H1 (cell line): ENCODE results near the gene TMEM236. TPM values are rescaled to one million over a fixed set of nuclear protein-coding genes. Genes with fewer than 3 reads are reported as not detected.
A peak's percentile ranks its signal among the peaks of the same experiment; 100 is the strongest.

Source experiments
- CTCF ChIA-PET: fragments of 300-600 bp; sonication (Branson Sonifier 250); formaldehyde crosslinking; loops from one replicate; lab custom pipeline; 2021; ENCODE audit not compliant: partially characterized antibody; lab: Charles Lee
- POLR2A ChIA-PET: fragments of 300-600 bp; sonication (Branson Sonifier 250); formaldehyde crosslinking; loops from one replicate; lab custom pipeline; 2021; ENCODE audit warnings: inconsistent platforms; ENCODE audit not compliant: partially characterized antibody; lab: Charles Lee
- DNase-seq, 2 experiments: peaks; one replicate each; pipeline versions ENCODE4 v3.0.0 to v3.0.0-alpha.2; 2010 to 2022; ENCODE audit warnings: low spot score in 2 of 2, low read depth in 1 of 2, mixed read lengths in 1 of 2
- FAIRE-seq: peaks from 2 replicates; lab custom pipeline; 2011; peaks lifted over from hg19 to GRCh38; lab: Jason Lieb, UNC
- H2AFZ ChIP-seq: 2 replicates; pipeline ENCODE4 v1.8.1; 2012; ENCODE audit warnings: low read length, inconsistent platforms
- H2AK5ac ChIP-seq: 2 replicates; pipeline ENCODE4 v1.6.1; 2013; ENCODE audit warnings: low read depth, low read length
- H2BK120ac ChIP-seq: replicated peaks from 2 replicates; pipeline ENCODE3; 2013; ENCODE audit warnings: low read depth, low read length, inconsistent platforms
- H2BK12ac ChIP-seq: 2 replicates; pipeline ENCODE4 v1.6.1; 2013; ENCODE audit warnings: low read depth, low read length
- H2BK15ac ChIP-seq: 2 replicates; pipeline ENCODE4 v1.6.1; 2013; ENCODE audit warnings: low read length
- H2BK20ac ChIP-seq: 2 replicates; pipeline ENCODE4 v1.6.1; 2013; ENCODE audit warnings: low read length
- H2BK5ac ChIP-seq: 2 replicates; pipeline ENCODE4 v1.6.1; 2013; ENCODE audit warnings: low read depth, low read length
- H3K14ac ChIP-seq: 2 replicates; pipeline ENCODE4 v1.6.1; 2013; ENCODE audit warnings: inconsistent platforms; ENCODE audit not compliant: insufficient read length
- H3K18ac ChIP-seq: 2 replicates; pipeline ENCODE4 v1.6.1; 2013; ENCODE audit warnings: low read length; ENCODE audit errors: extremely low read depth
- H3K23ac ChIP-seq: 2 replicates; pipeline ENCODE4 v1.6.1; 2013; ENCODE audit warnings: inconsistent platforms; ENCODE audit not compliant: insufficient read length
- H3K23me2 ChIP-seq: 2 replicates; pipeline ENCODE4 v1.6.1; 2013; ENCODE audit warnings: low read depth, low read length
- H3K27ac ChIP-seq: 2 replicates; pipeline ENCODE4 v1.6.1; 2011; ENCODE audit warnings: low read depth, low read length, inconsistent platforms
- H3K27me3 ChIP-seq, 4 experiments: replicated peaks in 1 of 4; 1 replicate in 1 of 4; 2 replicates in 3 of 4; pipeline versions ENCODE4 v1.6.1 to v1.8.1; 2011 to 2013; ENCODE audit warnings: low read length in 3 of 4, mild to moderate bottlenecking in 3 of 4, inconsistent platforms in 2 of 4, mixed read lengths in 2 of 4, moderate library complexity in 1 of 4; ENCODE audit not compliant: control insufficient read depth in 3 of 4, insufficient read depth in 3 of 4; ENCODE audit errors: extremely low read depth in 1 of 4
- H3K36me3 ChIP-seq, 4 experiments: 2 replicates each; pipeline versions ENCODE4 v1.6.1 to v1.8.1; 2011 to 2013; ENCODE audit warnings: mild to moderate bottlenecking in 4 of 4, low read length in 3 of 4, moderate library complexity in 2 of 4, control low read depth in 1 of 4, inconsistent platforms in 1 of 4; ENCODE audit not compliant: insufficient read depth in 4 of 4, control insufficient read depth in 2 of 4
- H3K4ac ChIP-seq: replicated peaks from 2 replicates; pipeline ENCODE3; 2013; ENCODE audit warnings: low read length, low read depth, mixed read lengths, inconsistent platforms; ENCODE audit not compliant: insufficient read length
- H3K4me1 ChIP-seq, 4 experiments: replicated peaks in 1 of 4; 1 replicate in 1 of 4; 2 replicates in 3 of 4; pipeline versions ENCODE4 v1.6.1 to v1.8.1; 2011 to 2013; ENCODE audit warnings: low read length in 3 of 4, inconsistent platforms in 2 of 4, mixed read lengths in 1 of 4; ENCODE audit not compliant: insufficient read depth in 4 of 4, control insufficient read depth in 3 of 4
- H3K4me2 ChIP-seq, 2 experiments: 2 replicates each; pipeline versions ENCODE4 v1.6.1 to v1.8.1; 2011 to 2013; ENCODE audit warnings: low read depth in 2 of 2, low read length in 2 of 2, control low read depth in 1 of 2, inconsistent platforms in 1 of 2, mild to moderate bottlenecking in 1 of 2; ENCODE audit not compliant: insufficient read depth in 1 of 2
- H3K4me3 ChIP-seq, 4 experiments: fragments of 200-600, 300-600 bp in 1 of 4; sonication (generic), shearing (Covaris generic), sonication (Bioruptor Twin) in 1 of 4; 2 replicates each; pipeline versions ENCODE4 v1.5.1 to v1.8.1; 2011 to 2016; ENCODE audit warnings: low read length in 4 of 4, low read depth in 3 of 4, control low read depth in 2 of 4, inconsistent platforms in 2 of 4, mild to moderate bottlenecking in 2 of 4, mixed read lengths in 1 of 4, moderate library complexity in 1 of 4; ENCODE audit not compliant: insufficient read depth in 2 of 4; ENCODE audit errors: extremely low read depth in 1 of 4
- H3K56ac ChIP-seq: replicated peaks from 2 replicates; pipeline ENCODE3; 2013; ENCODE audit warnings: low read depth, mild to moderate bottlenecking, mixed read lengths, low read length, inconsistent platforms; ENCODE audit not compliant: insufficient read length
- H3K79me1 ChIP-seq: 2 replicates; pipeline ENCODE4 v1.6.1; 2013; ENCODE audit warnings: low read depth, low read length, control low read depth
- H3K79me2 ChIP-seq, 2 experiments: 2 replicates each; pipeline versions ENCODE4 v1.6.1 to v1.8.1; 2012 to 2013; ENCODE audit warnings: low read length in 2 of 2, mild to moderate bottlenecking in 2 of 2, inconsistent platforms in 1 of 2; ENCODE audit not compliant: insufficient read depth in 2 of 2, control insufficient read depth in 1 of 2
- H3K9ac ChIP-seq, 4 experiments: replicated peaks in 1 of 4; 1 replicate in 1 of 4; 2 replicates in 3 of 4; pipeline versions ENCODE4 v1.6.1 to v1.8.1; 2011 to 2013; ENCODE audit warnings: low read depth in 3 of 4, low read length in 3 of 4, control low read depth in 2 of 4, mild to moderate bottlenecking in 2 of 4, moderate library complexity in 2 of 4, inconsistent platforms in 1 of 4; ENCODE audit errors: extremely low read depth in 1 of 4
- H3K9me3 ChIP-seq, 2 experiments: 2 replicates each; pipeline versions ENCODE4 v1.6.1 to v1.8.1; 2012 to 2013; ENCODE audit warnings: mild to moderate bottlenecking in 2 of 2, moderate library complexity in 2 of 2, control low read depth in 1 of 2, inconsistent platforms in 1 of 2, low read depth in 1 of 2, low read length in 1 of 2, mixed read lengths in 1 of 2; ENCODE audit not compliant: insufficient read depth in 2 of 2
- H4K20me1 ChIP-seq, 2 experiments: replicated peaks in 1 of 2; 2 replicates each; pipeline versions ENCODE3 to v1.8.1; 2011 to 2013; ENCODE audit warnings: inconsistent platforms in 2 of 2, low read length in 2 of 2, mild to moderate bottlenecking in 1 of 2; ENCODE audit not compliant: insufficient read depth in 2 of 2, control insufficient read depth in 1 of 2
- H4K5ac ChIP-seq: 2 replicates; pipeline ENCODE4 v1.6.1; 2013; ENCODE audit warnings: low read length, low read depth, mixed read lengths, inconsistent platforms; ENCODE audit not compliant: insufficient read length
- H4K8ac ChIP-seq: 2 replicates; pipeline ENCODE4 v1.8.0; 2013; ENCODE audit warnings: mild to moderate bottlenecking, moderate library complexity, low read length, inconsistent platforms; ENCODE audit not compliant: insufficient read depth; ENCODE audit errors: extremely low read depth
- H4K91ac ChIP-seq: replicated peaks from 2 replicates; pipeline ENCODE3; 2013; ENCODE audit warnings: low read length, mixed read lengths, inconsistent platforms; ENCODE audit not compliant: insufficient read length
- EP300 ChIP-seq, 2 experiments: IDR thresholded peaks; 1 replicate in 1 of 2; 2 replicates in 1 of 2; pipeline ENCODE4 v1.6.1; 2011 to 2012; ENCODE audit warnings: low read depth in 2 of 2, low read length in 2 of 2, mild to moderate bottlenecking in 2 of 2, borderline replicate concordance in 1 of 2, inconsistent platforms in 1 of 2, moderate library complexity in 1 of 2
- HDAC6 ChIP-seq: IDR thresholded peaks from one replicate; pipeline ENCODE4 v1.7.1; 2012; ENCODE audit warnings: low read depth, mild to moderate bottlenecking, inconsistent platforms, low read length, moderate library complexity
- KDM5A ChIP-seq: fragments of 200-600 bp; IDR thresholded peaks from 2 replicates; pipeline ENCODE4 v1.7.1; 2012; ENCODE audit warnings: mild to moderate bottlenecking, low read length, inconsistent platforms, mixed read lengths
- RBBP5 ChIP-seq: IDR thresholded peaks from 2 replicates; pipeline ENCODE4 v1.7.1; 2012; ENCODE audit warnings: low read depth, mild to moderate bottlenecking, inconsistent platforms, low read length, moderate library complexity, borderline replicate concordance
- RNF2 ChIP-seq: fragments of 200-900, 300-1000 bp; sonication (generic); IDR thresholded peaks from 2 replicates; pipeline ENCODE4 v1.7.1; 2016; ENCODE audit warnings: borderline replicate concordance, low read depth, mild to moderate bottlenecking, antibody characterized with exemption, low read length; ENCODE audit not compliant: poor library complexity, severe bottlenecking; ENCODE audit errors: missing control alignments
- TAF7 ChIP-seq: optimal IDR thresholded peaks from 2 replicates; pipeline ENCODE3; 2011; ENCODE audit warnings: low read depth, mild to moderate bottlenecking, inconsistent platforms, low read length, moderate library complexity, borderline replicate concordance
- TCF12 ChIP-seq: IDR thresholded peaks from 2 replicates; pipeline ENCODE4 v1.6.1; 2011; ENCODE audit warnings: low read depth, mild to moderate bottlenecking, low read length
- ZNF274 ChIP-seq: IDR thresholded peaks from 2 replicates; pipeline ENCODE4 v1.7.0; 2012; ENCODE audit warnings: low read length, borderline replicate concordance; ENCODE audit errors: extremely low read depth
- WGBS, 2 experiments: shearing (Covaris generic) in 1 of 2; methylation state at CpG; one replicate each; pipeline versions ENCODE4 v1.1.6 to v1.1.7; 2013 to 2015; ENCODE audit warnings: low lambda C conversion rate in 2 of 2, mixed read lengths in 2 of 2, inconsistent platforms in 1 of 2, low coverage in 1 of 2, missing lambda C conversion rate in 1 of 2; ENCODE audit not compliant: insufficient replicate concordance in 2 of 2, insufficient coverage in 1 of 2, insufficient read length in 1 of 2; ENCODE audit errors: extremely low coverage in 1 of 2, missing lambda C conversion rate in 1 of 2; 5-methylcytosine and 5-hydroxymethylcytosine counted together
- polyA plus RNA-seq, 7 experiments: library from polyadenylated mRNA; depleted of rRNA in 3 of 7; stranded (reverse) in 5 of 7; unstranded in 2 of 7; fragments of >200 nt in 5 of 7; fragments of 200-250 nt in 2 of 7; gene quantifications; 1 replicate in 5 of 7; 2 replicates in 1 of 7; 4 replicates in 1 of 7; pipeline versions ENCODE4 v1.2.1 to v1.2.3, GENCODE V29; 2011 to 2013; ENCODE audit warnings: missing spikeins in 2 of 7, mixed read lengths in 2 of 7
- total RNA-seq: library from RNA; stranded (reverse); fragmentation: NEBNext Ultra II Directional; extraction: Animal tissue kit (Norgen Biotek cat#: 25700); gene quantifications from 2 replicates; pipeline ENCODE4 v1.2.1, GENCODE V29; 2021
- TF ChIP-seq, protein P1 (sequence below): IDR thresholded peaks from 2 replicates; pipeline ENCODE4 v1.6.1; 2012; ENCODE audit warnings: low read length, inconsistent platforms

Gene TMEM236
- total and polyA plus RNA-seq, 2 of the 8 experiments (the other 6 are each of a cell fraction or from before 2014, with no cell fraction given) = 0.02 to 0.07 TPM

DNA sequence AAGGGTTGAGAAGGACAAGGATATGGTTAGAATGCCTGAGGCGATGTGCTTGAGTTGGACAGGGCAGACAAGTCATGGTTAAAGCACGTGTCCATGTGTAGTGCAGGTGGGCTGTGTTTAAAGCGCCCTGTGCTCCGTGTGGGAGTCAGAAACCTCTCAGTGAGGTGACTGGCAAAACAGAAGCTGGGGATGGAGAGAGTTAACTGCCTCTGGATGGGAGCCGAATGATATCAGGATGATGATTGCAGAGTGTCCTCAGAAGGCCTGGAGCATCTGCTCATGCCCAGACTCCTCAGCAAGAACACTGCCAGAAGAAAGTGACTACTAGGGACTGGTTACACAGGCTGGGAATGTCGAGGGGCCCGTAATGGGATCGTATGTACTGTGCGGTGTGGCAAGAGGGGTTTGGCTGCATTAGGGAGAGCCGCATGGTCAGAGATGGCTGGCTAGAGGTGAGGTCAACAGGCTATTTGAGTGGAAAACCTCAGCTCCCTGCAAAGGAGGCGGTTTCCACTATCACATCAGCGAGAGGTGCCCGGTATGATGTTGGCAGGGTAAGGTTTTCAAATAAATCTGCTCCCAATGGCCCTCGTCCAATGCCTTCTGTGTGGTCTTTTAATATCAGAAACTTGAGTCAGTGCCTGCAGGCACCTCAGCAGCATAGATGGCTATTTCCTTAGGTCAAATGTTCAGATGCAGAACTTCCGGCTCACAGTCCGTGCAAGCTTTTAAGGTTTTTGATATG is 31.1 kb downstream of the TMEM236 start:
- no peak overlapping the region for H3K27ac ChIP-seq
- no peaks in the 10 kb centered on the region for H3K36me3 ChIP-seq
- H3K18ac ChIP-seq = no peak overlapping the region
- no peak overlapping the region for H3K14ac ChIP-seq
- 0 out of 2 replicates have a peak overlapping the region, but pooled peaks have one; percentile 65 for H2AK5ac ChIP-seq
- H4K8ac ChIP-seq = no peak overlapping the region; the same call in 1 of the 2 replicates
- ChIA-PET CTCF (interaction anchor here (0.6 to 1.4 kb wide), 3 partner anchors 13 to 1040 kb away, joined by 3 read pairs; no protein-coding TSS in a partner anchor), POLR2A (no interaction called here)
- no peak overlapping the region for H2BK120ac ChIP-seq
- H3K23me2 ChIP-seq = no peaks in the 10 kb centered on the region
- H4K20me1 ChIP-seq = no peaks in the 10 kb centered on the region
- no peak overlapping the region for H2BK5ac ChIP-seq
- FAIRE-seq = no peak
- H3K56ac ChIP-seq = no peak overlapping the region
- no peak overlapping the region for H3K4me2 ChIP-seq
- H3K4ac ChIP-seq = no peak overlapping the region
- H3K79me2 ChIP-seq = no peaks in the 10 kb centered on the region
- peak overlapping the region; percentile 73; the same call in 1 of the 2 replicates for H2AFZ ChIP-seq
- DNase-seq = no peak
- H3K9ac ChIP-seq = no peak overlapping the region
- H3K27me3 ChIP-seq = no peaks in the 10 kb centered on the region
- WGBS, 2 experiments = 91% methylated on average over 16 of the region's 16 CpGs; no CpG with 5 or more reads in 1 of the 2 experiments
- H3K9me3 ChIP-seq = no peaks in the 10 kb centered on the region
- no peaks in the 10 kb centered on the region; a peak in 1 of 7 replicates for H3K4me1 ChIP-seq
- peak overlapping the region; percentile 52 for H3K23ac ChIP-seq
- no peak overlapping the region for H2BK12ac ChIP-seq
- H4K5ac ChIP-seq = no peak overlapping the region
- H2BK20ac ChIP-seq = no peak overlapping the region
- H3K4me3 ChIP-seq = no peak overlapping the region
- H4K91ac ChIP-seq = no peak overlapping the region
- H2BK15ac ChIP-seq = no peak overlapping the region
- H3K79me1 ChIP-seq = no peaks in the 10 kb centered on the region
- TF ChIP-seq, protein P1, sequence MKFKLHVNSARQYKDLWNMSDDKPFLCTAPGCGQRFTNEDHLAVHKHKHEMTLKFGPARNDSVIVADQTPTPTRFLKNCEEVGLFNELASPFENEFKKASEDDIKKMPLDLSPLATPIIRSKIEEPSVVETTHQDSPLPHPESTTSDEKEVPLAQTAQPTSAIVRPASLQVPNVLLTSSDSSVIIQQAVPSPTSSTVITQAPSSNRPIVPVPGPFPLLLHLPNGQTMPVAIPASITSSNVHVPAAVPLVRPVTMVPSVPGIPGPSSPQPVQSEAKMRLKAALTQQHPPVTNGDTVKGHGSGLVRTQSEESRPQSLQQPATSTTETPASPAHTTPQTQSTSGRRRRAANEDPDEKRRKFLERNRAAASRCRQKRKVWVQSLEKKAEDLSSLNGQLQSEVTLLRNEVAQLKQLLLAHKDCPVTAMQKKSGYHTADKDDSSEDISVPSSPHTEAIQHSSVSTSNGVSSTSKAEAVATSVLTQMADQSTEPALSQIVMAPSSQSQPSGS = no peak
- TF ChIP-seq HDAC6 = no peak
- TF ChIP-seq RBBP5 = no peak
- TF ChIP-seq KDM5A = no peak
- TF ChIP-seq ZNF274 = no peak
- TF ChIP-seq EP300 (IDR thresholded peaks at IDR 0.05; ENCODE audit: borderline replicate concordance in 1 of 2, low read depth in 2 of 2, low read length in 2 of 2) = no peak
- TF ChIP-seq TCF12 = no peak
- TF ChIP-seq TAF7 = no peak
- no peak for TF ChIP-seq RNF2
